IMR-90 (cell line): ENCODE results near the gene ZMYND11. TPM values are rescaled to one million over a fixed set of nuclear protein-coding genes. Genes with fewer than 3 reads are reported as not detected.

Experiments used
- ATAC-seq: fragments of 200-7000 bp; cut with Tn5 transposase; 2 replicates; pipeline ENCODE4 v1.9.1; 2020; ENCODE audit warnings: low read depth, mild to moderate bottlenecking, moderate library complexity
- BruUV-seq: library from RNA; stranded (reverse); fragments of 400-500 nt; replicated peaks from 2 replicates; lab custom pipeline; 2021; lab: Mats Ljungman, UMichigan
- CTCF ChIA-PET: fragments of 300-600 bp; formaldehyde crosslinking; extraction: SDS; loops from one replicate; lab custom pipeline; 2021; ENCODE audit warnings: antibody characterized with exemption; lab: Yijun Ruan, JAX
- POLR2A ChIA-PET: fragments of 300-600 bp; sonication (Branson Sonifier 250); formaldehyde crosslinking; loops from one replicate; lab custom pipeline; 2022; ENCODE audit warnings: antibody characterized with exemption; ENCODE audit not compliant: unreplicated experiment; lab: Charles Lee
- DNase-seq: peaks from one replicate; pipeline ENCODE4 v3.0.0; 2013
- H2AFZ ChIP-seq: replicated peaks from 2 replicates; pipeline ENCODE3; 2013; ENCODE audit warnings: low read length, mild to moderate bottlenecking; ENCODE audit not compliant: poor library complexity
- H2AK5ac ChIP-seq: 2 replicates; pipeline ENCODE4 v1.6.1; 2013; ENCODE audit warnings: low read depth, low read length, inconsistent platforms
- H2AK9ac ChIP-seq: replicated peaks from 2 replicates; pipeline ENCODE3; 2013; ENCODE audit warnings: mild to moderate bottlenecking, low read depth, low read length, moderate library complexity; ENCODE audit not compliant: poor library complexity
- H2BK120ac ChIP-seq: 2 replicates; pipeline ENCODE4 v1.6.1; 2013; ENCODE audit warnings: low read depth, low read length, inconsistent platforms
- H2BK15ac ChIP-seq: 3 replicates; pipeline ENCODE4 v1.6.1; 2013; ENCODE audit warnings: low read depth, low read length, inconsistent platforms
- H2BK20ac ChIP-seq: 2 replicates; pipeline ENCODE4 v1.6.1; 2013; ENCODE audit warnings: low read depth, mild to moderate bottlenecking, inconsistent platforms, low read length, moderate library complexity
- H2BK5ac ChIP-seq: 2 replicates; pipeline ENCODE4 v1.6.1; 2013; ENCODE audit warnings: mild to moderate bottlenecking, low read depth, low read length, inconsistent platforms; ENCODE audit not compliant: poor library complexity, severe bottlenecking
- H3K14ac ChIP-seq: replicated peaks from 2 replicates; pipeline ENCODE4 v1.6.1; 2013; ENCODE audit warnings: low read depth, low read length, inconsistent platforms
- H3K18ac ChIP-seq: 2 replicates; pipeline ENCODE4 v1.6.1; 2013; ENCODE audit warnings: low read depth, low read length, control low read depth
- H3K23ac ChIP-seq: 2 replicates; pipeline ENCODE4 v1.6.1; 2013; ENCODE audit warnings: low read depth, low read length, inconsistent platforms
- H3K27ac ChIP-seq: 2 replicates; pipeline ENCODE4 v1.5.1; 2013; ENCODE audit warnings: mild to moderate bottlenecking, control low read depth, low read length; ENCODE audit not compliant: insufficient read depth
- H3K27me3 ChIP-seq: 2 replicates; pipeline ENCODE4 v1.6.1; 2013; ENCODE audit warnings: low read length; ENCODE audit not compliant: control insufficient read depth, insufficient read depth
- H3K36me3 ChIP-seq: 2 replicates; pipeline ENCODE4 v1.6.1; 2013; ENCODE audit warnings: low read length, mixed read lengths; ENCODE audit not compliant: control insufficient read depth, insufficient read depth
- H3K4ac ChIP-seq: 2 replicates; pipeline ENCODE4 v1.6.1; 2013; ENCODE audit warnings: low read depth, low read length, inconsistent platforms
- H3K4me1 ChIP-seq: 2 replicates; pipeline ENCODE4 v1.6.1; 2013; ENCODE audit warnings: low read length, mixed read lengths; ENCODE audit not compliant: control insufficient read depth, insufficient read depth
- H3K4me2 ChIP-seq: 2 replicates; pipeline ENCODE4 v1.6.1; 2013; ENCODE audit warnings: low read depth, mild to moderate bottlenecking, control low read depth, low read length, moderate library complexity
- H3K4me3 ChIP-seq: 2 replicates; pipeline ENCODE4 v1.5.1; 2013; ENCODE audit warnings: low read depth, mild to moderate bottlenecking, control low read depth, low read length, moderate library complexity; ENCODE audit not compliant: insufficient read depth
- H3K56ac ChIP-seq: 2 replicates; pipeline ENCODE4 v1.6.1; 2013; ENCODE audit warnings: low read length, inconsistent platforms; ENCODE audit not compliant: insufficient read depth; ENCODE audit errors: extremely low read depth
- H3K79me1 ChIP-seq, 2 experiments: 2 replicates each; pipeline ENCODE4 v1.6.1; 2013; ENCODE audit warnings: low read length in 2 of 2, inconsistent platforms in 1 of 2, low read depth in 1 of 2
- H3K9ac ChIP-seq: 2 replicates; pipeline ENCODE4 v1.6.1; 2013; ENCODE audit warnings: low read depth, low read length, control low read depth
- H3K9me1 ChIP-seq: 2 replicates; pipeline ENCODE4 v1.6.1; 2013; ENCODE audit warnings: low read length, inconsistent platforms; ENCODE audit not compliant: insufficient read depth
- H3K9me3 ChIP-seq: 2 replicates; pipeline ENCODE4 v1.6.1; 2013; ENCODE audit warnings: low read length; ENCODE audit not compliant: control insufficient read depth, insufficient read depth
- H4K20me1 ChIP-seq: 2 replicates; pipeline ENCODE4 v1.6.1; 2013; ENCODE audit warnings: low read length, inconsistent platforms; ENCODE audit not compliant: insufficient read depth
- H4K5ac ChIP-seq: 2 replicates; pipeline ENCODE4 v1.6.1; 2013; ENCODE audit warnings: mild to moderate bottlenecking, low read depth, low read length, control low read depth
- H4K8ac ChIP-seq, 2 experiments: 2 replicates each; pipeline ENCODE4 v1.6.1; 2013; ENCODE audit warnings: low read depth in 2 of 2, low read length in 2 of 2, control low read depth in 1 of 2, inconsistent platforms in 1 of 2
- H4K91ac ChIP-seq: 2 replicates; pipeline ENCODE4 v1.6.1; 2013; ENCODE audit warnings: low read depth, low read length, inconsistent platforms; ENCODE audit not compliant: insufficient read depth
- BHLHE40 ChIP-seq: fragments of 150-350 bp; IDR thresholded peaks from 2 replicates; pipeline ENCODE4 v1.6.1; 2016; ENCODE audit warnings: mild to moderate bottlenecking, low read depth, low read length
- CEBPB ChIP-seq: IDR thresholded peaks from 2 replicates; pipeline ENCODE4 v1.6.1; 2012; ENCODE audit warnings: low read depth, low read length, improper control_type of control experiment
- CHD1 ChIP-seq: IDR thresholded peaks from 2 replicates; pipeline ENCODE4 v1.6.1; 2012; ENCODE audit warnings: low read depth, low read length, improper control_type of control experiment
- FOS ChIP-seq: fragments of 150-350 bp; IDR thresholded peaks from 2 replicates; pipeline ENCODE4 v1.6.1; 2016; ENCODE audit warnings: low read depth, low read length
- MAFK ChIP-seq: IDR thresholded peaks from 2 replicates; pipeline ENCODE4 v1.6.1; 2012; ENCODE audit warnings: low read depth, low read length, improper control_type of control experiment
- MAZ ChIP-seq: IDR thresholded peaks from 2 replicates; pipeline ENCODE4 v1.6.1; 2012; ENCODE audit warnings: low read depth, mild to moderate bottlenecking, low read length, improper control_type of control experiment, moderate library complexity, borderline replicate concordance
- MXI1 ChIP-seq: IDR thresholded peaks from 2 replicates; pipeline ENCODE4 v1.6.1; 2012; ENCODE audit warnings: low read depth, mild to moderate bottlenecking, low read length, moderate library complexity, borderline replicate concordance
- NFE2L2 ChIP-seq: fragments of 150-350 bp; IDR thresholded peaks from 2 replicates; pipeline ENCODE4 v1.6.1; 2016; ENCODE audit warnings: low read depth, mild to moderate bottlenecking, low read length
- POLR2A ChIP-seq: IDR thresholded peaks from 2 replicates; pipeline ENCODE4 v1.6.1; 2012; ENCODE audit warnings: mild to moderate bottlenecking, low read depth, low read length
- RAD21 ChIP-seq: IDR thresholded peaks from 2 replicates; pipeline ENCODE4 v1.6.1; 2012; ENCODE audit warnings: low read length, improper control_type of control experiment
- RCOR1 ChIP-seq: IDR thresholded peaks from 2 replicates; pipeline ENCODE4 v1.6.1; 2012; ENCODE audit warnings: mild to moderate bottlenecking, low read length, improper control_type of control experiment; ENCODE audit not compliant: insufficient replicate concordance
- RFX5 ChIP-seq: IDR thresholded peaks from 2 replicates; pipeline ENCODE4 v1.8.0; 2012; ENCODE audit warnings: low read depth, mild to moderate bottlenecking, low read length, moderate library complexity
- USF2 ChIP-seq: fragments of 150-350 bp; IDR thresholded peaks from 2 replicates; pipeline ENCODE4 v1.6.1; 2017; ENCODE audit warnings: mild to moderate bottlenecking, antibody characterized with exemption, low read length, low read depth
- WGBS, 2 experiments: methylation state at CpG; one replicate each; pipeline versions ENCODE4 v1.1.5 to v1.1.7; 2013; ENCODE audit warnings: missing lambda C conversion rate in 2 of 2; ENCODE audit not compliant: insufficient read length in 1 of 2; ENCODE audit errors: extremely low coverage in 2 of 2; 5-methylcytosine and 5-hydroxymethylcytosine counted together
- dilution Hi-C: fragments of 300-500 bp; cut with HindIII; formaldehyde crosslinking; loops from one replicate; pipeline ENCODE4 v1.14.3; 2018; ENCODE audit warnings: low sequenced_read_pairs; ENCODE audit not compliant: unreplicated experiment
- in situ Hi-C: fragments of 300-500 bp; cut with MboI; formaldehyde crosslinking; loops from 3 replicates; pipeline ENCODE4 v1.14.3; 2019; ENCODE audit warnings: low sequenced_read_pairs, inconsistent platforms, mixed read lengths
- intact Hi-C: fragments of 100-400 bp; cut with micrococcal nuclease; formaldehyde crosslinking; loops from 2 replicates; pipeline ENCODE4 v1.10.0; 2022
- polyA plus RNA-seq, 3 experiments: library from polyadenylated mRNA; depleted of rRNA; stranded (reverse); fragments of >200 nt; gene quantifications; 2 replicates each; pipeline ENCODE4 v1.2.3, GENCODE V29; 2012; ENCODE audit warnings: low replicate concordance in 1 of 3
- total RNA-seq: library from RNA; depleted of rRNA; stranded (reverse); fragments of >200 nt; gene quantifications from 2 replicates; pipeline ENCODE4 v1.2.3, GENCODE V29; 2012
- TF ChIP-seq, protein P1 (sequence below): fragments of 150-350 bp; IDR thresholded peaks from 2 replicates; pipeline ENCODE4 v1.6.1; 2016; ENCODE audit warnings: low read depth, mild to moderate bottlenecking, low read length, moderate library complexity, borderline replicate concordance

Gene ZMYND11
- total and polyA plus RNA-seq, 2 of the 4 experiments (the other 2 are of a cell fraction) = 39.5 to 72.2 TPM

- no peaks in the 10 kb centered on the region for H3K27me3 ChIP-seq
- no peak overlapping the region for H3K9ac ChIP-seq
- H2BK15ac ChIP-seq = no peak overlapping the region
- ChIA-PET CTCF (no interaction called here), POLR2A (no interaction called here)
- BruUV-seq = no TSS peak
- WGBS, 2 experiments = 95% methylated on average over 9 of the region's 18 CpGs; no CpG with 5 or more reads in 1 of the 2 experiments
- TF ChIP-seq RAD21 (no peak), CEBPB (no peak), USF2 (no peak), RFX5 (no peak), FOS (no peak), CHD1 (no peak), POLR2A (no peak), RCOR1 (no peak), MXI1 (no peak), MAFK (no peak), MAZ (no peak), BHLHE40 (no peak), NFE2L2 (no peak)
- TF ChIP-seq, protein P1, sequence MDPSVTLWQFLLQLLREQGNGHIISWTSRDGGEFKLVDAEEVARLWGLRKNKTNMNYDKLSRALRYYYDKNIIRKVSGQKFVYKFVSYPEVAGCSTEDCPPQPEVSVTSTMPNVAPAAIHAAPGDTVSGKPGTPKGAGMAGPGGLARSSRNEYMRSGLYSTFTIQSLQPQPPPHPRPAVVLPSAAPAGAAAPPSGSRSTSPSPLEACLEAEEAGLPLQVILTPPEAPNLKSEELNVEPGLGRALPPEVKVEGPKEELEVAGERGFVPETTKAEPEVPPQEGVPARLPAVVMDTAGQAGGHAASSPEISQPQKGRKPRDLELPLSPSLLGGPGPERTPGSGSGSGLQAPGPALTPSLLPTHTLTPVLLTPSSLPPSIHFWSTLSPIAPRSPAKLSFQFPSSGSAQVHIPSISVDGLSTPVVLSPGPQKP = no peak
- no peaks in the 10 kb centered on the region for H3K4me1 ChIP-seq
- H3K18ac ChIP-seq = no peak overlapping the region
- peaks cover 36% of the 10 kb centered on the region for H3K36me3 ChIP-seq
- H2BK5ac ChIP-seq = no peak overlapping the region
- no peak overlapping the region for H3K23ac ChIP-seq
- H4K91ac ChIP-seq = no peak overlapping the region
- no peak overlapping the region for H2AK5ac ChIP-seq
- H3K4ac ChIP-seq = no peak overlapping the region
- no peaks in the 10 kb centered on the region for H3K9me3 ChIP-seq
- no peak overlapping the region for H4K8ac ChIP-seq
- H3K4me3 ChIP-seq = no peak overlapping the region
- dilution Hi-C loops (no loop called here), in situ Hi-C loops (no loop called here), intact Hi-C loops (no loop called here)
- H3K79me1 ChIP-seq = peaks cover 0 to 8% of the 10 kb centered on the region in 2 experiments; a peak in 3 of 4 replicates
- no peak overlapping the region for H4K5ac ChIP-seq
- DNase-seq (no peak), ATAC-seq (no peak)
- H2AFZ ChIP-seq = no peak overlapping the region
- no peak overlapping the region for H2BK120ac ChIP-seq
- H3K4me2 ChIP-seq = no peak overlapping the region
- H3K9me1 ChIP-seq = peaks cover 17% of the 10 kb centered on the region
- no peaks in the 10 kb centered on the region for H4K20me1 ChIP-seq
- no peak overlapping the region for H3K14ac ChIP-seq
- no peak overlapping the region for H3K56ac ChIP-seq
- no peak overlapping the region for H2AK9ac ChIP-seq
- H2BK20ac ChIP-seq = no peak overlapping the region
- H3K27ac ChIP-seq = no peak overlapping the region
Measured at GRCh38 chr10:275680-276079, 140.4 kb downstream of the ZMYND11 start.
